ENCODE measurements around the gene COX7C.
A peak's percentile ranks its signal among the peaks of the same experiment; 100 is the strongest.
"Not testable (repeated sequence)": the region's sequence is repeated elsewhere in the genome, so short reads cannot be mapped to it uniquely, and the experiment has no call there.

The COX7C gene, protein sequence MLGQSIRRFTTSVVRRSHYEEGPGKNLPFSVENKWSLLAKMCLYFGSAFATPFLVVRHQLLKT

DNA sequence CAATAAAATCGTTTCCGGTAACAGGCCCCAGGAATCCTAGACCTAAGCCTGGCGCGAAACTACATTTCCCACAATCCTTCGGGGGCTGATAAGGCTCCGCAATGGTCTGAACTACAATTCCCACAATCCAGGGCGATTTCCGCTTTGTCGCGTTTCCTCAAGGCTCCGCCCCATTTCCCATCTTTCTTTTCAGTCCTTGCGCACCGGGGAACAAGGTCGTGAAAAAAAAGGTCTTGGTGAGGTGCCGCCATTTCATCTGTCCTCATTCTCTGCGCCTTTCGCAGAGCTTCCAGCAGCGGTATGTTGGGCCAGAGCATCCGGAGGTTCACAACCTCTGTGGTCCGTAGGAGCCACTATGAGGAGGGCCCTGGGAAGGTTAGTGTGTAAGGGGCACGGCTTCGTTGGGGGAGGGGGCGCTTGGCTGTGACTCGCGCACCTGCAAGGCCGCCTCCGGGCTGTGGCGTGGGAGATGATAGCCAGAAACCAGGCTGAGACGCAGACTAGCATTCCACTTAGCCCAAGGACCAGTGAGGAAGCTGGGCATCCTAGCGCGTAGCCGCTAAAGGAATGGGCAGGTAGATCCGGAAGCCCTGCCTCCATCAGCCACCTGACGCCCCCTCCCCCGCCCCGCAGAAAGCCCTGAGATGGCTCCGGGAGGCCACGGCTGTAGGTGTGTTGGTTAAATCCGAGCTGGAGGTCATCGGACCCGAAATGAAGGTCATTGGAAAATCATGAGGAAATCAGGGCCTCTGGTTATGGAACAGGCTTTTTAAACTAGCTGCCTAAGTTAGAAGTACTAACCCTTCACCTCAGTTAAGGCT is at the start of gene COX7C:
Gene COX7C (plus strand): TSS at position 186 of the 821 bp plus-strand sequence. CDS start 115 bp downstream, at position 301.
- peak; percentile 39 to 96 (median 86) for DNase-seq

DNA sequence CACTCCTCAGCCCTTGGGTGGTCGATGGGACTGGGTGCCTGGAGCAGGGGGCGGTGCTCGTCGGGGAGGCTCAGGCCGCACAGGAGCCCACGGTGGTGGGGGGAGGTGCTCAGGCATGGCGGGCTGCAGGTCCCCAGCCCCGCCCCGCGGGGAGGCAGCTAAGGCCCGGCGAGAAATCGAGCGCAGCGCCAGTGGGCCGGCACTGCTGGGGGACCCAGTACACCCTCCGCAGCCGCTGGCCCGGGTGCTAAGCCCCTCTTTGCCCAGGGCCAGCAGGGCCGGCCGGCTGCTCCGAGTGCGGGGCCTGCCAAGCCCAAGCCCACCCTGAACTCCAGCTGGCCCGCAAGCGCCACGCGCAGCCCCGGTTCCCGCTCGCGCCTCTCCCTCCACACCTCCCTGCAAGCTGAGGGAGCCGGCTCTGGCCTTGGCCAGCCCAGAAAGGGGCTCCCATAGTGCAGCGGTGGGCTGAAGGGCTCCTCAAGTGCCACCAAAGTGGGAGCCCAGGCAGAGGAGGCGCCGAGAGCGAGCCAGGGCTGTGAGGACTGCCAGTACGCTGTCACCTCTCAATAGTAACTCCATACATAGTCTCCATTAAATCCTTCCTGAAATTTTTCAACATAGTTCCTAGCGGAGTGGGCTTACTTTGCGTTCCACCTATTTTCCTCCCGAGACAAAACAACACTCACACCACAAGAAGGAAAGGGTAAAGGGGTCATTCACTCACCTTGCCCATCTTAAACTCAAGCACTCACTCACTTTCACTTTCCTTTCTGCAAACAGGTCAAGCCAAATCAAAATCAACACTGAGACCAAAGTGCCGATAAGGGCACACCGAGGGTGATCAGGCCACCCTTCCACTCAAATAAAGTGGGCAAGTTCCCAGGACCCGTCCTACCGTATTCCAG is 48.0 kb upstream of the COX7C start:
- DNase-seq, result not testable (repeated sequence)

DNA sequence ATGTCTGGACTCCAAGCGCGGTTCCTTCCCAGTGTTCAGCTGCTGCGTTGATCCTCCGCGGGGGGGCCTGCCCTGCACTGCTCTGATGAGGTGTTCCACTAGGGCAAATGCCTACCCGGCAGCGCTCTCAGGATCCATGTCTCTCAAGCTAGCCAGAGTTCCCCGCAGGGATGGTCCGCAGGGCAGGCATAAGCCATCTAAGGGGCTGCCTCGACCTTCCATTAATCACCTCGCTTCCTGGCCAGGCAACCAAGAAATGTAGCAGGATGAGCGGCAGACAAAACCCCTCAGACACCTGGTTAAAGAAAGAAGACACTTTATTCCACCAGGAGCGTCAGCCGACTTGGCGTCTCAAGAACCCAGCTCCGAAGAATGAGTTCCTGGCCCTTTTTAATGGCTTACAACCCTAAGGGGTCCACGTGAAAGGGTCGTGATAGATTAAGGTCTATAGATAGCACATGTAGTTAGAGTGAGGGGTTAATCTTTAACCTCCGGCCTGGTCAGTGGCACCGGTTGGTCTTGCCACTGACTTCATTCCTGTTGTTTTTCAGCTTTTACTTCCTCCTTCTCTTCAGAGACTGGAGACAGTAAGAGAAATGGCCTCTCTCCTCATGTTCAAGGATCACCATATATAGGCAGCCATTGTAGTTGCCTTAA is 47.2 kb upstream of the COX7C start:
- DNase-seq, result no peak

DNA sequence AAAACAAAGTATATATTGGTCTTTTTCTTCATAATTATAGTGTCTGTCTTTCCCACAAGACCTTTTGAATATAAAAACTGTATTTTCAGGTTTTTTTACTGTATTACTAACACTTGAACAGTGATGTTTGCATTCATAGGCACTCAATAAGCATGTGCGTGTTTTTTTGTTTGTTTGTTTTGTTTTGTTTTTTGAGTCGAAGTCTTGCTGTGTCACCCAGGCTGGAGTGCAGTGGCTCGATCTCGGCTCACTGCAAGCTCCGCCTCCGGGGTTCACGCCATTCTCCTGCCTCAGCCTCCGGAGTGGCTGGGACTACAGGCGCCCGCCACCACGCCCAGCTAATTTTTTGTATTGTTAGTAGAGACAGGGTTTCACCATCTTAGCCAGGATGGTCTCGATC is 46.6 kb upstream of the COX7C start:
- not testable (repeated sequence) for DNase-seq

DNA sequence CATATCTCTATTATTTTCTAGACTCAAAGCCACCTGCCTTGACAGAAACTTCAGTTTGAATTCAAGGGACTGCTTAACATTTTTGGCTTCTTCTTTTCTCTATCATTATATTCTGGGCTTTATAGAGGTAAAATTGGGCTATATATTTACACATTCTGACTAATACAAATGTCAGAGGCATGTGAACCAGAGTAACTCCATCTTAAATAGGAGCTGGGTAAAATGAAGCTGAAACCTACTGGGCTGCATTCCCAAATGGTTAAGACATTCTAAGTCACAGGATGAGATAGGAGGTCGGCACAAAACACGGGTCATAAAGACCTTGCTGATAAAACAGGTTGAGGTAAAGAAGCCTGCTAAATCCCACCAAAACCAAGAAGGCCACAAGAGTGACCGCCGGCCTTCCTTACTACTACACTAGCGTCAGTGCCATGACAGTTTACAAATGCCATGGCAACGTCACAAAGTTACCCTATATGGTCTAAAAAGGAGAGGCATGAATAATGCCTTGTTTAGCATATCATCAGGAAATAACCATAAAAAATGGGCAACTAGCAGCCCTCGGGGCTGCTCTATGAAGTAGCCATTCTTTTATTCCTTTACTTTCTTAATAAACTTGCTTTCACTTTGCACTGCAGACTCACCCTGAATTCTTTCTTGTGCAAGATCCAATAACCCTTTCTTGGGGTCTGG is 44.8 kb upstream of the COX7C start:
- DNase-seq, result no peak

DNA sequence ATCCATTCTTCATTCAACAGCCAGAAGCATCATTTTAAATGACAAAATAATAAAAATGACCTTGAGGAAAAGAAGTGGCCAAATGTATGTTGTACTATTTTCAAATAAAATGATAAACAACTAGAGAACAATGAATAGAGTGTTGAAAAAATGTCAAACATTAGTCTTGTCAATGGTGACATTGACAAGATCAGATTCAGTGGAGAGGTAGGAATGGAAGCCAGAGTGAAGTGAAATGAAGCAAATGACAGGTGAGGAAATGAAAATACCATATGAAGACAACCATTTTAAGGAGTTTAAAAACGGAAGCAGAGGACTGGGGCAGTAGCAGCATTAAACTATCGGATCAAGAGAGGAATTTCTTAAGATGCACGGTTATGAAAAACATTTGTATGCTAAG is 38.2 kb upstream of the COX7C start:
- no peak for DNase-seq

DNA sequence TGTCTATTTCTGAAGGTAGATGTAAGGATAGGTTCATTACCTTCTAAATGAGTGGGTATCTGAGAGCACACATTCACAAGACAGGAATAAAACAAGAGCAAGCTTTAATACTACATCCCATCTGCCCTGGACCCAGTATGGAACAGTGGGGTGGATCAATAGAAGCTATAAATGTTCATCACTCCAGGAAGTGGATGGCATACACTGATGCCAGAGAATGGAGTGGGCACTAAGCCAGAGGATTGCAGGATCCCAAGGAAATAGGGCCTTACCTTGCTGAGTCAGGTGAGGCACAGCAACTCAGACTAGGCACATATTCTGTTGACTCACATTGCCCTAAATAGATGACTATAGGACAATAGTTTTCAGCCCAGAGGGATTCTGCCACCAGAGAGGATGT is 21.3 kb upstream of the COX7C start:
- DNase-seq, result no peak

DNA sequence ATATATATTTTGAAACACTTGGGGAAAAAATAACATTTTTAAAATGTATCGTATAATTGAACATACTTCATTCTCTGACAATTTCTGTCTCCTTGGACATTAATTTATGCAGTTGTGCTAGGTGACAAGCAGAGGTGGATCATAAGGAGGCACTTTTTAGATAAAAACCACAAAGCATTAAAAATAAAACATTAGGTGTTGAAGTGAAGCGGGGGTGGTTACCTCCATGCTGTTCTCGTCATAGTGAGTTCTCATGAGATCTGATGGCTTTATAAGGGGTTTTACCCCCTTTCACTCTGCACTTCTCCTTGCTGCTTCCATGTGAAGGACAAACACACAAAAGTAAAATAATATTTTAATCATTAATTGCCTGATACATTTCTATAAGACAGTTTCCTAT is 11.9 kb upstream of the COX7C start:
- peak in 2 of 56 donors; percentile 2 to 3 for DNase-seq

DNA sequence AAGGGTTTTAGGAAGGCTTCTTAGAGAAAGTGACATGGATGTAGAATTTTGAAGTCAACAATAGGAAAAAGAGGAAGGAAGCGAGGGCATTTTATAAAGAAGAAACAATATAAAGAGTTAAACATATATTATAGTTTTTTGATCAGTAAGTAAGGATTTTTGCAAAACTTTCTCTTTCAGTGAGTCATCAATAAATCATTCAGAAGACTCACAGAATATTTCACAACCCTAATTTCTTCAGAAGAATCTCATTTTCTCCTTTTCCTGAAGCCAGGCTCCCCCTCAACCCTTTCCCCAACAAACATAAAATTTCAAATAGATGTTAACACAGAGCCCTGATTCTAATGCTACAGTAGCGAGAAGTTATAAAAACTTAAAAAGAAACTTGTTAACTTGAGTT is 4.3 kb upstream of the COX7C start:
- DNase-seq, result no peak

DNA sequence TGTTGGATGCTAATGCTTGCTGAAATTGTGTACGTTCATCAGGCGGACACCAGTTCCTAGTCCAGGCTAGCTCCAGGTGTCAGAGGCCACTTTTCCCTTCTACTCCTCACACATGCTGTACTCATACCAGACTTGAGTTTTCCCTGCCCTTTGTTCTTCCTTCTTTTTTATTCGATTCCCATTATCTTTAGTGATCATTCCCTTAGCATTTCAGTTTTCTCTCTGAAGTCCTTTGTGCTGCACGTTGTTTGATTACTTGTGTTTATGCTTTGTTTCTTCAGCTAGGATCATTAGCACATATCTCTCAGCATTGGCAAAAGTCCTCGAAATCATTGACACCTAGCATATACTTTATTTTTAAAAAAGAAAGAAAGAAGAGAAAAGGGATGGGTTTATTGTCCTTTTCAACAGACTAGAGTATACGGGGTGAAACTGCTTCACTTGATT is 409 bp upstream of the COX7C start:
- no peak for DNase-seq

DNA sequence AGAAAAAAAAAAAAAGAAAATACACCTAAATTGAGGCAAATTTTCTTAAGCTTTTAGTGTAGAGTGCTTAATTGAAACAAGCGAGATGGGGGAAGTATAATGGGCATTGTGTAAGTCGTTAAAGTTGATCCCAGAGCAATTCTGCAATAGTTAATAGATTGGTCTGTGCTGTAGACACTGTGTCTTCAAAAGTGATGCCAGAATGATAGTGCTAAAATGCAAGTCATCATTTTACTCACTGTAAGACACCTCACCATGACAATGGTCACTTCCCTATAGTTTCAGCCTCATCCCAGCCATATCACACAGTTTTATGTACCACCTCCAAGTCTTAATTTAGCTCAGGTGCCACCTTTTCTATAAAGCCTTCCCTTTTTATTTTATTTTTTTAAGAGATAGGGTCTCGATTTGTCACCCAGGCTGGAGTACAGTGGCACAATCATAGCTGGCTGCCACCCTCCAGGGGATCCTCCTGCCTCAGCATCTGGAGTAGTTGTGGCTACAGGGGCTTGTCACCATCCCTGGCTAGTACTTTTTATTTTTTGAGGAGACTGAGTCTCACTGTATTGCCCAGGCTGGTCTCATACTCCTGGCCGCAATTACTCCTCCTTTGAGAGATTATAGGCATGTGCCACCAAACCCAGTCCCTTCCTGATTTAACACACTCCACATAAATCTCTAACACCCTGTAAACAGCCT is 6.2 kb downstream of the COX7C start:
- DNase-seq, result no peak

DNA sequence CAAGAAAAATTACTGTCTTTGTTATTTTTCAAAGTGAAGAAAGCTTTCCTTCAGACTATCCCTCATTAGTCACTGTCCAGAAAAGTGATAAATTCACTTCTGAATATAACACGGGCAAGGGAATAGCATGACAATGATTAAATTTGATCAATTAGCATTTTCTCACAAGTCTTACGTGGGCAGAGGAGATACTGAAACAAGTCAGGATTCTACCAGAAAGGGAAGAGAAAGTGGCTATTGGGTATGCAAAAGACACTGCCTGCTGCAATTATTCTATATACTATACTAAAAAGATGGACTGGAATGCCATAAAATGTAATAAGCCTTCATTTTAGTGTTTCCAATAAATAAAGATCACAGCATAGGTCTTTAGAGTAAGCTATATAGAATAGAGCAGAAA is 7.4 kb downstream of the COX7C start:
- DNase-seq, result no peak

DNA sequence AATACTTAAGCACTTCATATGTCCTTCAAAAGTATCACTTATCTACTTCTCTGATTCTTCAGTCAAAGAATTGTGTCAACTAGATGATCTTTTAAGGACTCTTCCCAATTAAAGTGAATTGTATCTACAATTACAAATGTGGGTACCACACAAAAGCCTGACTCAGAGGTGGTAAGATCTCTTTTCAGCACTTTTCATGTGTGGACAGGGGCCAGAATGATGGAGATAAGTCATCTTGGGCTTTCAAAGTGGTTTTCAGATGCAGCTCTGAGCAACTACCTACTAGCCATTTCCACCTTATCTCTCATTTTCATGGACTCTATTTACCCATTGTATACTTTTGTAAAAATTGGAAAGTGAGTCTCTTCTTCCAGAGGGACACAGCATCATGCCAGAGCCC is 8.4 kb downstream of the COX7C start:
- DNase-seq, result no peak

DNA sequence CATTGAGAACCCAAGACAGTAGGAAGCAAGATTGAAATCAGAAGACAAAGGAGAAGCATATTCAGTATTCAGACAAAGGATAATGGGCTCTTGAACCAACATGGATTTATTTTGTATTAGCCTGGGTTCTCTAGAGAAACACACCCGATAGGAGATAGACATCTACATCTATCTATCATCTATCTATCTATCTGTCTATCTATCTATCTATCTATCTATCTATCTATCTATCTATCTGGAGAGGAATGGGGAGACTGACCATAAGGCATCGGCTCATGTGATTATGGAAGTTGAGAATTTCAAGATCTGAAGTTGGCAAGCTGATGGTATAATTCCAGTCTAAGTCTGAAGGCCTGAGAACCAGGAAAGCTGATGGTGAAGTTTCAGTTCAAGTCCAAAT is 13.4 kb downstream of the COX7C start:
- DNase-seq, result no peak

DNA sequence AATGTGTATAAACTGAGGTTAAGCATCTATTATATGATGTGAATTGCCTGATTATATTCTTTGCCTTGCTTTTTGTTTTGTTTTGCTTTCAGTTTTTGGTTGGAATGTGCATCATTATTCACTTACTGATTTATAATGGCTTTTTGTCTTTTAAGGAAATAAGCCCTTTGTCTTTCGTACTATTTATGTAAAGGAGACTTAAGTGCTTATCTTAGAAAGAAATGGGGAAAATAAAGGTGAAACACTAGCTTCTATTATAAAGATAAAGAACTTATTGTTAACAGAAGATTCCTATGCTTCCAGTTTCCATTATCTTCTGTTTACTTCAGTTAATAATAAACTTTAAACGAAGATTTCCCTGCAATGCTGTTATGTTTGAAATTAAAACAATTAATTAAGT is 23.3 kb downstream of the COX7C start:
- no peak for DNase-seq

DNA sequence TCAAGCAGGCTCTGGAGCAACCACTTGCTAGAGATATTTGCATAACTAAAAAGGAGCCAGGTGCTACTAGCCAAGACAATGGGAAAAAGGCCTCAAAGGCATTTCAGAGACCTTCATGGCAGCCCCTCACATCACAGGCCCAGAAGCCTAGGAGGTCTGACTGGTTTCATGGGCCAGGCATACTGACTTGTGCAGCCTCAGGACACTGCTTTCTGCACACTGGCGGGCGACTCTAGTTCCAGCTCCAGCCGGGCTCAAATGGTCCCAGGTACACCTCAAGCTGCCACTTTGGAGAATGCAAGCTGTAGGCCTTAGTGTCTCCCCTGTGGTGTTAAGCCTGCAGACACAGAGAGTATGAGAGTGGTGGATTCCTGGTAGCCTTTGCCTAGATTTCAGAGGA is 27.1 kb downstream of the COX7C start:
- DNase-seq, result no peak

DNA sequence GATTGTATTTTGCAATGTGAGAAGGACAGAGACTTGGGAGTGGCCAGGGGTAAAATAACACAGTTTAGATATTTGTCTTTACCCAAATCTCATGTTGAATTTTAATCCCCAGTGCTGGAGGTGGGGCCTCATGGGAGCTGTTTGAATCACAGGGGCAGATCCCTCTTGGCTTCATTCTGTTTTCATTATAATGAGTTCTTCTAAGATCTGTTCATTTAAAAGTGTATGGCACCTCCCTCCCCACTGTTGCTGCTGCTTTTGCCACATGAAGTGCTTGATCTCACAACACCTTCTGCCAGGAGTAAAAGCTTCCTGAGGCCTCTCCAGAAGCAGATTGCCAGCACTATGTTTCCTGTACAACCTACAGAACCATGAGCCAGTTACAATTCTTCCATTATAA is 28.1 kb downstream of the COX7C start:
- no peak for DNase-seq

DNA sequence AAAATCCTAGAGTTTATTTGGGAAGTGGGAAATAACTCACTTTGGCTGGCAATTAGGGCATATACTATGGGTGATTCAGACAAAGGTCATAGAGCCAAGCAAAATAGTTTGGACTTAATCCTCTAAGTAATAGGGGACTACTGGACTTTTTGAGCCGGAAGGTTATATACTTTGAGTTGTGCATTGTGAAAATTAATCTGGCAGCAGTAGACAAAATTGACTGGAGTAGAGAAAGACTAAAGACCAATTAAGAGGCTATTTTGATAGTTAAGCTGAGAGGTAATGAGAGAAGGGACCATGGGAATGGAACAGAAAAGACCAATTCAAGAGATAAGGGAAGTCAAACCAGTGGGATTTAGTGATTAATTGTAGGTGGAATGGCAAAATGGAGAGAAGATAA is 28.9 kb downstream of the COX7C start:
- no peak for DNase-seq

DNA sequence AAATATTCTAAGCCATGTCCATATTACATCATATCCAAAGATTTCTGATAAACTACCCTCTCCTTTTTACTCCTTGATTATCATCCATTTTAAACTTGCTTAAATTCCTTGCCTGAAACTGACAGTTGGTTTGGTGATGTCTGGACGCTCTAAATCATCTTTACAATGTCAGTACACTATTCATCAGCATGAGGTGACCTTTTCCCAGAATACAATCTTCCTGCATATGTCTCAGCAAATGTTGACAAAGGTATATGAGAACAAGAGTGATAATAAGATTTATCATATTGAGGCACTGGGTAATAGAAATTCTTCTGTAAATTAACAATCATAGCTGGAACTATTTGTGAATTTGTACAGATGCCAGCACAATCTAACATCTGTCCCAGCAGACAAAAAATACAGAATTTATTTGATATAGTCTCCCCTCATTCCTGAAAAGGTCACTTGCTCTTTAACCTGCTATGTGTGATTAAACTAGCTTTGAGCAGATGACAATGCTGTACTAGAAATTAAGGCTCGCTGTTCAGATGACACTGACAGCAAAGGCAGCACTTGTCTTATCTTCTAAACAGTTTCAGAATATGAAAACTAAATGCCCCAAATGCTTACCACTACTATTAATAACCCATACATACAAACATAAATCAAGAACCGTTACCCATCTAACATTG is 32.2 kb downstream of the COX7C start:
- no peak for DNase-seq

DNA sequence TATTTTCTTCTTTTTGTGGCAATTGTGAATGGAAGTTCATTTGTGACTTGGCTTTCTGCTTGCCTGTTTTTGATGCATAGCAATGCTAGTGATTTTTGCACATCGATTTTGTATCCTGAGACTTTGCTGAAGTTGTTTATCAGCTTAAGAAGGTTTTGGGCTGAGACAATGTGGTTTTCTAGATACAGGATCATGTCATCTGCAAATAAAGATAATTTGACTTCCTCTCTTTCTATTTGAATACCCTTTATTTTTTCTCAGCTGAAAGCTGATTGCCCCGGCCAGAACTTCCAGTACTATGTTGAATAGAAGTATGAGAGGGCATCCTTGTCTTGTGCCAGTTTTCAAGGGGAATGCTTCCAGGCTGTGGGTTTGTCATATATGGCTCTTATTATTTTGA is 43.0 kb downstream of the COX7C start:
- not testable (repeated sequence) for DNase-seq

Data from nucleus accumbens (tissue), 56 donors.